OCI-LY7 (cell line): Measurements from ENCODE around the gene PRKG1. TPM values are rescaled to one million over a fixed set of nuclear protein-coding genes. Genes with fewer than 3 reads are reported as not detected.
"Not testable (repeated sequence)": the region's sequence is repeated elsewhere in the genome, so short reads cannot be mapped to it uniquely, and the experiment has no call there.

ENCODE experiments used
- BruUV-seq: library from RNA; stranded (reverse); fragments of 400-500 nt; replicated peaks from 2 replicates; lab custom pipeline; 2021; lab: Mats Ljungman, UMichigan
- CTCF ChIA-PET: fragments of 300-600 bp; sonication (Branson Sonifier 250); formaldehyde crosslinking; loops from one replicate; lab custom pipeline; 2022; ENCODE audit warnings: antibody characterized with exemption; ENCODE audit not compliant: unreplicated experiment; lab: Charles Lee
- POLR2A ChIA-PET: fragments of 300-600 bp; sonication (Branson Sonifier 250); formaldehyde crosslinking; loops from one replicate; lab custom pipeline; 2022; ENCODE audit warnings: antibody characterized with exemption; lab: Charles Lee
- DNase-seq: peaks from one replicate; pipeline ENCODE4 v3.0.0-alpha.2; 2015; ENCODE audit warnings: low spot score
- H2AFZ ChIP-seq: fragments of 200-600 bp; sonication (generic), shearing (Covaris generic); 2 replicates; pipeline ENCODE4 v1.6.1; 2014; ENCODE audit warnings: mild to moderate bottlenecking, antibody characterized with exemption, low read length, moderate library complexity
- H3K27ac ChIP-seq: fragments of 200-600 bp; sonication (generic); 2 replicates; pipeline ENCODE4 v1.5.1; 2014; ENCODE audit warnings: mixed run types, low read depth, mild to moderate bottlenecking, moderate library complexity, low read length, inconsistent platforms; ENCODE audit not compliant: poor library complexity, severe bottlenecking
- H3K36me3 ChIP-seq: fragments of 200-600 bp; sonication (generic); 2 replicates; pipeline ENCODE4 v1.6.1; 2014; ENCODE audit warnings: mild to moderate bottlenecking, antibody characterized with exemption, low read length, moderate library complexity, mixed read lengths; ENCODE audit not compliant: insufficient read depth
- H3K4me1 ChIP-seq: fragments of 200-600 bp; sonication (generic); 2 replicates; pipeline ENCODE4 v1.5.1; 2014; ENCODE audit warnings: mild to moderate bottlenecking, low read length; ENCODE audit not compliant: insufficient read depth, poor library complexity, severe bottlenecking
- H3K4me2 ChIP-seq: fragments of 200-600 bp; sonication (generic); 2 replicates; pipeline ENCODE4 v1.6.1; 2014; ENCODE audit warnings: mild to moderate bottlenecking, low read length
- H3K4me3 ChIP-seq: fragments of 200-600 bp; sonication (generic); 2 replicates; pipeline ENCODE4 v1.5.1; 2014; ENCODE audit warnings: mild to moderate bottlenecking, low read depth, low read length; ENCODE audit not compliant: poor library complexity, severe bottlenecking
- H3K79me2 ChIP-seq: fragments of 200-600 bp; sonication (generic); 2 replicates; pipeline ENCODE4 v1.6.1; 2016; ENCODE audit warnings: low read depth, mild to moderate bottlenecking, low read length, moderate library complexity, mixed read lengths; ENCODE audit not compliant: insufficient read depth
- H3K9me2 ChIP-seq: fragments of 200-600 bp; sonication (generic); 2 replicates; pipeline ENCODE4 v1.6.1; 2016; ENCODE audit warnings: mild to moderate bottlenecking, low read length, mixed read lengths; ENCODE audit not compliant: insufficient read depth
- H3K9me3 ChIP-seq: fragments of 200-600 bp; sonication (generic); 2 replicates; pipeline ENCODE4 v1.6.1; 2014; ENCODE audit warnings: mild to moderate bottlenecking, mixed run types, low read length, mixed read lengths
- H4K20me1 ChIP-seq: fragments of 200-600 bp; sonication (generic); 2 replicates; pipeline ENCODE4 v1.6.1; 2014; ENCODE audit warnings: mild to moderate bottlenecking, antibody characterized with exemption, low read length, moderate library complexity, mixed read lengths; ENCODE audit not compliant: insufficient read depth
- EZH2phosphoT487 ChIP-seq: fragments of 200-600 bp; sonication (generic); IDR thresholded peaks from 2 replicates; pipeline ENCODE4 v1.6.1; 2018; ENCODE audit warnings: low read depth, borderline replicate concordance, mild to moderate bottlenecking, mixed run types, antibody characterized with exemption, low read length, moderate library complexity, mixed read lengths
- intact Hi-C: fragments of 100-400 bp; cut with micrococcal nuclease; formaldehyde crosslinking; loops from one replicate; pipeline ENCODE4 v1.10.0; 2022; ENCODE audit not compliant: unreplicated experiment
- total RNA-seq, 2 experiments: library from RNA; depleted of rRNA in 1 of 2; stranded (reverse); fragments of >200 nt in 1 of 2; shearing (Covaris generic) in 1 of 2; gene quantifications; 2 replicates each; pipeline ENCODE4 v1.2.3, GENCODE V29; 2014 to 2022
- TF ChIP-seq, protein P1 (sequence below): fragments of 200-600 bp; sonication (generic); conservative IDR thresholded peaks from 2 replicates; pipeline ENCODE4 v1.5.1; 2014; ENCODE audit warnings: mild to moderate bottlenecking, antibody characterized with exemption, low read length, moderate library complexity, mixed read lengths

PRKG1 gene
- total RNA-seq, 2 experiments from 2014 or later: not detected

DNA sequence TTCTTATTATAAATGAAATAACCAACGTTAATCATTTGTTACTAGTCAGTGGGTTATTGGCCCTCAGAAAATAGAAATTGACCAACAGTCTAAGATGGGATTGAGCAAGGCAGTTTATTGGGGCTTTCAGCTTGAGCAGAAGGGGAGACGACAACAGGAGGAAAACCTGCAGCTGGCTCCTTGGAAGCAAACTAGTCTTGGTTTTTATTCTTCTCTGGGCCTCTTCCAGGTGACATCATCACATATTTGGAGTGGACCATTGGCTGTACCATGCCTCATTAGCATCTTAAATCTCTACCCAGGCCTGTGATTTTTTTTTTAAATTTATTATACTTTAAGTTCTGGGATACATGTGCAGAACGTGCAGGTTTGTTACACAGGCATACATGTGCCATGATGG, 684.1 kb downstream of the PRKG1 start:
- DNase-seq: no peak
- H3K9me2 ChIP-seq: no peaks in the 10 kb centered on the region
- TF ChIP-seq EZH2phosphoT487: no peak
- TF ChIP-seq, protein P1, sequence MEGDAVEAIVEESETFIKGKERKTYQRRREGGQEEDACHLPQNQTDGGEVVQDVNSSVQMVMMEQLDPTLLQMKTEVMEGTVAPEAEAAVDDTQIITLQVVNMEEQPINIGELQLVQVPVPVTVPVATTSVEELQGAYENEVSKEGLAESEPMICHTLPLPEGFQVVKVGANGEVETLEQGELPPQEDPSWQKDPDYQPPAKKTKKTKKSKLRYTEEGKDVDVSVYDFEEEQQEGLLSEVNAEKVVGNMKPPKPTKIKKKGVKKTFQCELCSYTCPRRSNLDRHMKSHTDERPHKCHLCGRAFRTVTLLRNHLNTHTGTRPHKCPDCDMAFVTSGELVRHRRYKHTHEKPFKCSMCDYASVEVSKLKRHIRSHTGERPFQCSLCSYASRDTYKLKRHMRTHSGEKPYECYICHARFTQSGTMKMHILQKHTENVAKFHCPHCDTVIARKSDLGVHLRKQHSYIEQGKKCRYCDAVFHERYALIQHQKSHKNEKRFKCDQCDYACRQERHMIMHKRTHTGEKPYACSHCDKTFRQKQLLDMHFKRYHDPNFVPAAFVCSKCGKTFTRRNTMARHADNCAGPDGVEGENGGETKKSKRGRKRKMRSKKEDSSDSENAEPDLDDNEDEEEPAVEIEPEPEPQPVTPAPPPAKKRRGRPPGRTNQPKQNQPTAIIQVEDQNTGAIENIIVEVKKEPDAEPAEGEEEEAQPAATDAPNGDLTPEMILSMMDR: no peak
- no peaks in the 10 kb centered on the region for H3K9me3 ChIP-seq
- ChIA-PET POLR2A (no interaction called here), CTCF (no interaction called here)
- H3K27ac ChIP-seq: no peak overlapping the region
- H3K4me2 ChIP-seq: no peak overlapping the region
- BruUV-seq: no TSS peak
- H3K4me1 ChIP-seq: no peaks in the 10 kb centered on the region
- no peaks in the 10 kb centered on the region for H3K79me2 ChIP-seq
- H4K20me1 ChIP-seq: no peaks in the 10 kb centered on the region
- intact Hi-C loops: no loop called here
- H3K4me3 ChIP-seq: no peak overlapping the region
- no peak overlapping the region for H2AFZ ChIP-seq
- H3K36me3 ChIP-seq: no peaks in the 10 kb centered on the region

DNA sequence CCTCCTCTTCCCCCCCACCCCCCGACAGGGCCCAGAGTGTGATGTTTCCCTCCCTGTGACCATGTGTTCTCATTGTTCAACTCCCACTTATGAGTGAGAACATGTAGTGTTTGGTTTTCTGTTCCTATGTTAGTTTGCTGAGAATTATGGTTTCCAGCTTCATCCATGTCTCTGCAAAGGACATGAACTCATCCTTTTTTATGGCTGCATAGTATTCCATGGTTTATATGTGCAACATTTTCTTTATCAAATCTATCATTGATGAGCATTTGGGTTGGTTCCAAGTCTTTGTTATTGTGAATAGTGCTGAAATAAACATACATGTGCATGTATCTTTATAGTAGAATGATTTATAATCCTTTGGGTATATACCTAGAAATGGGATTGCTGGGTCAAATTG, 684.6 kb downstream of the PRKG1 start:
- CTCF ChIA-PET, H3K4me3 ChIP-seq, H3K9me3 ChIP-seq, H3K4me1 ChIP-seq, BruUV-seq, DNase-seq, H3K4me2 ChIP-seq, H4K20me1 ChIP-seq, H3K9me2 ChIP-seq, POLR2A ChIA-PET, H3K36me3 ChIP-seq, H3K27ac ChIP-seq, H3K79me2 ChIP-seq, intact Hi-C loops, H2AFZ ChIP-seq: not testable (repeated sequence)

GRCh38 chr10:51759896-51760534, 685.7 kb downstream of the PRKG1 start:
- ChIA-PET POLR2A (interaction anchor here (0.5 to 1.3 kb wide), 3 partner anchors 14 to 168 kb away, joined by 3 read pairs; no protein-coding TSS in a partner anchor), CTCF (no interaction called here)
- Histone ChIP-seq H3K79me2 (no peaks in the 10 kb centered on the region), H3K9me2 (no peaks in the 10 kb centered on the region), H3K27ac (no peak overlapping the region), H4K20me1 (no peaks in the 10 kb centered on the region), H3K4me3 (no peak overlapping the region), H2AFZ (no peak overlapping the region), H3K9me3 (no peaks in the 10 kb centered on the region), H3K36me3 (no peaks in the 10 kb centered on the region), H3K4me2 (no peak overlapping the region), H3K4me1 (no peaks in the 10 kb centered on the region)
- no peak for DNase-seq
- TF ChIP-seq, protein P1: no peak
- no TSS peak for BruUV-seq
- intact Hi-C loops: no loop called here
